Liver (tissue), 9 donors: ENCODE results near the gene GIT2. TPM values are rescaled to one million over a fixed set of nuclear protein-coding genes. Genes with fewer than 3 reads are reported as not detected.

ENCODE experiments used
- DNase-seq: peaks from one replicate; pipeline ENCODE4 v3.0.0-alpha.2; 2017; ENCODE audit warnings: low spot score
- H3K27ac ChIP-seq, 2 donors: one replicate each; pipeline ENCODE4 v1.7.0; 2013; ENCODE audit warnings: inconsistent platforms in 2 of 2, low read length in 2 of 2, control low read depth in 1 of 2, low read depth in 1 of 2, mild to moderate bottlenecking in 1 of 2
- H3K27me3 ChIP-seq, 4 donors: one replicate each; pipeline versions ENCODE4 v1.6.1 to v1.7.0; 2013; ENCODE audit warnings: low read length in 3 of 4, inconsistent platforms in 1 of 4, mild to moderate bottlenecking in 1 of 4, moderate library complexity in 1 of 4; ENCODE audit not compliant: control insufficient read depth in 4 of 4, insufficient read depth in 4 of 4
- H3K36me3 ChIP-seq, 4 donors: one replicate each; pipeline versions ENCODE4 v1.6.1 to v1.7.0; 2013; ENCODE audit warnings: low read length in 3 of 4, mild to moderate bottlenecking in 3 of 4, low read depth in 1 of 4, moderate library complexity in 1 of 4; ENCODE audit not compliant: control insufficient read depth in 4 of 4, insufficient read depth in 3 of 4
- H3K4me1 ChIP-seq, 4 donors: one replicate each; pipeline versions ENCODE4 v1.6.1 to v1.7.0; 2013; ENCODE audit warnings: low read length in 3 of 4, mild to moderate bottlenecking in 3 of 4, moderate library complexity in 1 of 4; ENCODE audit not compliant: control insufficient read depth in 4 of 4, insufficient read depth in 4 of 4
- H3K4me3 ChIP-seq, 3 donors: one replicate each; pipeline versions ENCODE4 v1.6.1 to v1.7.0; 2013; ENCODE audit warnings: low read length in 3 of 3, control low read depth in 1 of 3, low read depth in 1 of 3, mild to moderate bottlenecking in 1 of 3
- H3K9ac ChIP-seq, 2 donors: one replicate each; pipeline ENCODE4 v1.7.0; 2013; ENCODE audit warnings: low read length in 2 of 2, mild to moderate bottlenecking in 2 of 2, moderate library complexity in 2 of 2, control low read depth in 1 of 2, low read depth in 1 of 2
- H3K9me3 ChIP-seq, 4 donors: one replicate each; pipeline versions ENCODE4 v1.6.1 to v1.7.0; 2013; ENCODE audit warnings: low read length in 3 of 4; ENCODE audit not compliant: control insufficient read depth in 4 of 4
- FOXA1 ChIP-seq: IDR thresholded peaks from 2 replicates; pipeline ENCODE4 v1.6.1; 2016; ENCODE audit warnings: antibody characterized with exemption
- FOXA2 ChIP-seq: IDR thresholded peaks from 2 replicates; pipeline ENCODE4 v1.6.1; 2016; ENCODE audit warnings: antibody characterized with exemption
- GABPA ChIP-seq, 2 donors: IDR thresholded peaks in 1 of 2; conservative IDR thresholded peaks in 1 of 2; 2 replicates each; pipeline ENCODE4 v1.6.1; 2016; ENCODE audit warnings: antibody characterized with exemption in 2 of 2, mild to moderate bottlenecking in 1 of 2, moderate library complexity in 1 of 2
- HNF4G ChIP-seq: IDR thresholded peaks from 2 replicates; pipeline ENCODE4 v1.6.1; 2016; ENCODE audit warnings: antibody characterized with exemption
- JUND ChIP-seq, 2 donors: IDR thresholded peaks; 2 replicates each; pipeline ENCODE4 v1.6.1; 2016; ENCODE audit warnings: antibody characterized with exemption in 2 of 2
- NR2F2 ChIP-seq: IDR thresholded peaks from 2 replicates; pipeline ENCODE4 v1.6.1; 2016; ENCODE audit warnings: antibody characterized with exemption
- RAD21 ChIP-seq, 2 donors: IDR thresholded peaks; 2 replicates each; pipeline ENCODE4 v1.6.1; 2016; ENCODE audit warnings: antibody characterized with exemption in 2 of 2, mild to moderate bottlenecking in 2 of 2
- RXRA ChIP-seq, 2 donors: IDR thresholded peaks; 2 replicates each; pipeline ENCODE4 v1.6.1; 2017 to 2018; ENCODE audit warnings: antibody characterized with exemption in 2 of 2, mild to moderate bottlenecking in 1 of 2
- TAF1 ChIP-seq: conservative IDR thresholded peaks from 2 replicates; pipeline ENCODE4 v1.6.1; 2016; ENCODE audit warnings: antibody characterized with exemption, mild to moderate bottlenecking
- WGBS: extraction: QIAGEN DNeasy Blood & Tissue Kit; methylation state at CpG from one replicate; pipeline ENCODE4 v1.1.7; 2013; 5-methylcytosine and 5-hydroxymethylcytosine counted together
- polyA plus RNA-seq, 2 donors: library from polyadenylated mRNA; stranded (reverse) in 1 of 2; unstranded in 1 of 2; fragments of 200-250 nt in 1 of 2; fragments of >200 nt in 1 of 2; fragmentation: Nextera tagmentation in 1 of 2; extraction: Ambion mirVana in 1 of 2; gene quantifications; one replicate each; pipeline versions ENCODE4 v1.2.1 to v1.2.3, GENCODE V29; 2013 to 2015
- total RNA-seq, 2 donors: library from RNA; depleted of rRNA; stranded (reverse); fragments of >200 nt; gene quantifications; one replicate each; pipeline ENCODE4 v1.2.3, GENCODE V29; 2014
- TF ChIP-seq, protein P1 (sequence below): IDR thresholded peaks from 2 replicates; pipeline ENCODE4 v1.6.1; 2016; ENCODE audit warnings: antibody characterized with exemption
- TF ChIP-seq, protein P2 (sequence below): IDR thresholded peaks from 2 replicates; pipeline ENCODE4 v1.6.1; 2016; ENCODE audit warnings: antibody characterized with exemption
- TF ChIP-seq, protein P3 (sequence below): IDR thresholded peaks from 2 replicates; pipeline ENCODE4 v1.6.1; 2016; ENCODE audit warnings: antibody characterized with exemption, mild to moderate bottlenecking
- donor health status: healthy.
- donor health status: healthy.
- donor health status: healthy.
- donor health status: healthy.
- donor health status: healthy.

Gene GIT2
- total and polyA plus RNA-seq, 4 donors, result 6.7 to 30.4 (median 16.7) TPM

DNA sequence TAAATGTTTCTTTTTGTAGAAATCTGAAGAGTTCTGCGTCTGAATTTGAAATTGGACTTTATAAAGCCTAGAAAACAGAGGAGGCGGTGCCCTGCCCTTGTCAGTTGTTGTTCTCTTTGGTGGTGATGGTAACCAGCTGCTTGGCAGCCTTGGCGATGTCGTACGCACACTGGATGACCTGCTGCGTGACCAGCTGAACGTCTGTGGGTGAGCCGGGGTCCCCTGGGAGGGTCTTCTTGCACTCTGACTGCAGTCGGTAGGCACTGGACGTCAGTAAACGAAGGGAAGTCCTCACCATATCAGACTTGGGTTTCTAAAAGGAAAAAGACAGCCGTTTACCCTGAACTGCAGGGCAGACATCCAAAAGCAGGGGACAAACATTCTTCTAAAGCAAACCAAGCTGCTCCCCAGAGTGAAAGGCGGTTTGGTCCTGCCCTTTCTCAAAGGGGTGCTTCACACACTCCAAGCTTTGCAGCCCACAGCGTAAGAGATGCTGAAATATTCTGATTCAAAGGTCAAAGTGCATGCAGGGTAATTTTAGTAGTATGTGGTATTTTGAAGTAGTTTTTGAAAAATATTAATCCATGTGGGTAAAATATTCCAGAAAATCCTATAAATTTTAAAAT is 63.2 kb downstream of the GIT2 start:
- TF ChIP-seq NR2F2, result peak; percentile 75
- TF ChIP-seq, protein P1, sequence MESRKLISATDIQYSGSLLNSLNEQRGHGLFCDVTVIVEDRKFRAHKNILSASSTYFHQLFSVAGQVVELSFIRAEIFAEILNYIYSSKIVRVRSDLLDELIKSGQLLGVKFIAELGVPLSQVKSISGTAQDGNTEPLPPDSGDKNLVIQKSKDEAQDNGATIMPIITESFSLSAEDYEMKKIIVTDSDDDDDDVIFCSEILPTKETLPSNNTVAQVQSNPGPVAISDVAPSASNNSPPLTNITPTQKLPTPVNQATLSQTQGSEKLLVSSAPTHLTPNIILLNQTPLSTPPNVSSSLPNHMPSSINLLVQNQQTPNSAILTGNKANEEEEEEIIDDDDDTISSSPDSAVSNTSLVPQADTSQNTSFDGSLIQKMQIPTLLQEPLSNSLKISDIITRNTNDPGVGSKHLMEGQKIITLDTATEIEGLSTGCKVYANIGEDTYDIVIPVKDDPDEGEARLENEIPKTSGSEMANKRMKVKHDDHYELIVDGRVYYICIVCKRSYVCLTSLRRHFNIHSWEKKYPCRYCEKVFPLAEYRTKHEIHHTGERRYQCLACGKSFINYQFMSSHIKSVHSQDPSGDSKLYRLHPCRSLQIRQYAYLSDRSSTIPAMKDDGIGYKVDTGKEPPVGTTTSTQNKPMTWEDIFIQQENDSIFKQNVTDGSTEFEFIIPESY, result no peak
- TF ChIP-seq JUND (IDR thresholded peaks at IDR 0.05), result no peak
- no peak for DNase-seq
- Histone ChIP-seq H3K36me3 (peaks cover 9 to 58% (median 42%) of the 10 kb centered on the region in 4 donors), H3K27me3 (no peaks in the 10 kb centered on the region), H3K27ac (no peak overlapping the region), H3K4me3 (no peak overlapping the region), H3K9me3 (no peaks in the 10 kb centered on the region), H3K9ac (no peak overlapping the region), H3K4me1 (no peaks in the 10 kb centered on the region)
- 76% methylated on average over 14 of the region's 14 CpGs for WGBS

DNA sequence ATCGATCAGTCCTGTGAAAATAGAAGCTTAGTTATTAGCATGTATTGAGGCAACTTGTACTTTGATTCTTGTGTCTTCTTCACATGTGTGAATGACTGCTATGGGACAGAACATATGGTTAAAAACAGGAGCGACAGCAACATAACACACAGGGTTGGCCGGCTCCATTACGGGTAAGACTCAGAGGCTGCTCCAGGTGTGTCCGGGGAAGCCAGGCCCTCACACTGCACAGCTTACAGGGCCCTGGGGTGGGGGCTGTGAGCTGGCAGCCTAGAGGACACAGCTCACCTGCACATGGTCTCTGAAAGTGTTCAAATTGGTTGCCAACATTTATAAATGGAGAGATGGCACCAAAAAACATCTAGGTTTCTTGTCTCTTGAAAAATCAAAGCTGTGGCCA is 65.0 kb downstream of the GIT2 start:
- Histone ChIP-seq H3K9me3 (no peaks in the 10 kb centered on the region), H3K36me3 (peaks cover 9 to 46% (median 31%) of the 10 kb centered on the region in 4 donors), H3K27ac (no peak overlapping the region), H3K9ac (no peak overlapping the region), H3K4me1 (no peaks in the 10 kb centered on the region), H3K4me3 (no peak overlapping the region), H3K27me3 (no peaks in the 10 kb centered on the region)
- TF ChIP-seq, protein P2, sequence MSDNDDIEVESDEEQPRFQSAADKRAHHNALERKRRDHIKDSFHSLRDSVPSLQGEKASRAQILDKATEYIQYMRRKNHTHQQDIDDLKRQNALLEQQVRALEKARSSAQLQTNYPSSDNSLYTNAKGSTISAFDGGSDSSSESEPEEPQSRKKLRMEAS, result no peak
- TF ChIP-seq RXRA (IDR thresholded peaks at IDR 0.05) (no peak), GABPA (IDR thresholded peaks at IDR 0.05 in 1 of 2, conservative IDR thresholded peaks at IDR 0.05 in 1 of 2) (no peak), RAD21 (IDR thresholded peaks at IDR 0.05) (no peak), TAF1 (no peak), HNF4G (no peak), FOXA2 (no peak)
- TF ChIP-seq, protein P1, result no peak
- DNase-seq, result no peak
- 96% methylated on average over 5 of the region's 5 CpGs for WGBS

DNA sequence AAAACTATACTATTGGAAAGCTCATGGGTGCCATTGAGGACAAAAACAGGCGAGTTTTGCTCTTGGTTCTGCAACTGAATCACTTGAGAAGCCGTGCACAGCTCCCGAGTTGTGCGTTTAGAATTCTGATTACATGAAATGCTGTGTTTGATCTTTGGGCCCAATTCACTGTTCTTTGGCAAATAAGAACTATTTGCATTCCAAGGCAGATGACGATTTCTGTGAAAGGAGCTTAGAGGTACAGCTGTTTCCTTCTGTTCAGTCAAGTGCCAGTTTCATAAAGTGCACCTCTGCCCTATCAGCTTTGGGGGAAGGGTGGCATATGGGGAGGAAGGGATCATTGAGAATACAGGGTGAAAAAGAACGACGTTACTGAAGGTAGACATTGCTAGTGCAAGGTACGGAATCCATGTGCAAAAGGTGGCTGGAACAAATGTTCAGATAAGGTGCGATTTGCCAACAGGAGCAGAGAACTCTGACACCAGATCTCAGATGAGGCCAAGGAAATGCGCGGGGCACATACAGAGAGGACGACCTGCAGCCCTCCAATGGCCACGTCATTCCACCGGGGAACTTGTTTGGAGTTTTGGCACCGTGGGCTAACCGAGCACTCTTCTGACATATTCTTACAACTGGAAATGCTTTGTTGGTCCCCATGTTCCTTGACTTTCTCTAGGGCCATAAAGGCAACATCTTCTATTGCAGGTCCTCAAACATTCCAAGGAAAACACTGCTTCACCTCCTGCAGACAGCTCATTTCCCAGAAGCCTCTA is 66.0 kb downstream of the GIT2 start:
- DNase-seq, result no peak
- H3K36me3 ChIP-seq, result peaks cover 7 to 42% (median 29%) of the 10 kb centered on the region in 4 donors

More for the DNA sequence above, 66.0 kb downstream of the GIT2 start:
- TF ChIP-seq NR2F2, result no peak
- no peak for TF ChIP-seq FOXA1
- TF ChIP-seq, protein P1, result no peak
- TF ChIP-seq, protein P3, sequence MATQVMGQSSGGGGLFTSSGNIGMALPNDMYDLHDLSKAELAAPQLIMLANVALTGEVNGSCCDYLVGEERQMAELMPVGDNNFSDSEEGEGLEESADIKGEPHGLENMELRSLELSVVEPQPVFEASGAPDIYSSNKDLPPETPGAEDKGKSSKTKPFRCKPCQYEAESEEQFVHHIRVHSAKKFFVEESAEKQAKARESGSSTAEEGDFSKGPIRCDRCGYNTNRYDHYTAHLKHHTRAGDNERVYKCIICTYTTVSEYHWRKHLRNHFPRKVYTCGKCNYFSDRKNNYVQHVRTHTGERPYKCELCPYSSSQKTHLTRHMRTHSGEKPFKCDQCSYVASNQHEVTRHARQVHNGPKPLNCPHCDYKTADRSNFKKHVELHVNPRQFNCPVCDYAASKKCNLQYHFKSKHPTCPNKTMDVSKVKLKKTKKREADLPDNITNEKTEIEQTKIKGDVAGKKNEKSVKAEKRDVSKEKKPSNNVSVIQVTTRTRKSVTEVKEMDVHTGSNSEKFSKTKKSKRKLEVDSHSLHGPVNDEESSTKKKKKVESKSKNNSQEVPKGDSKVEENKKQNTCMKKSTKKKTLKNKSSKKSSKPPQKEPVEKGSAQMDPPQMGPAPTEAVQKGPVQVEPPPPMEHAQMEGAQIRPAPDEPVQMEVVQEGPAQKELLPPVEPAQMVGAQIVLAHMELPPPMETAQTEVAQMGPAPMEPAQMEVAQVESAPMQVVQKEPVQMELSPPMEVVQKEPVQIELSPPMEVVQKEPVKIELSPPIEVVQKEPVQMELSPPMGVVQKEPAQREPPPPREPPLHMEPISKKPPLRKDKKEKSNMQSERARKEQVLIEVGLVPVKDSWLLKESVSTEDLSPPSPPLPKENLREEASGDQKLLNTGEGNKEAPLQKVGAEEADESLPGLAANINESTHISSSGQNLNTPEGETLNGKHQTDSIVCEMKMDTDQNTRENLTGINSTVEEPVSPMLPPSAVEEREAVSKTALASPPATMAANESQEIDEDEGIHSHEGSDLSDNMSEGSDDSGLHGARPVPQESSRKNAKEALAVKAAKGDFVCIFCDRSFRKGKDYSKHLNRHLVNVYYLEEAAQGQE, result no peak
- H3K4me1 ChIP-seq, result no peaks in the 10 kb centered on the region
- H3K4me3 ChIP-seq, result no peak overlapping the region
- no peak overlapping the region for H3K27ac ChIP-seq
- WGBS, result 83% methylated on average over 16 of the region's 16 CpGs
- no peaks in the 10 kb centered on the region for H3K9me3 ChIP-seq
- H3K9ac ChIP-seq, result no peak overlapping the region
- no peaks in the 10 kb centered on the region for H3K27me3 ChIP-seq
